Endothelial cell of umbilical vein (primary cell): Measurements from ENCODE around the gene JDP2. TPM values are rescaled to one million over a fixed set of nuclear protein-coding genes. Genes with fewer than 3 reads are reported as not detected.

Source experiments
- BruUV-seq: library from RNA; stranded (reverse); fragments of 400-500 nt; replicated peaks from 2 replicates; lab custom pipeline; 2021; lab: Mats Ljungman, UMichigan
- CTCF ChIA-PET: fragments of 300-600, 350-600 bp; sonication (Branson Sonifier 250); formaldehyde crosslinking; loops from one replicate; lab custom pipeline; 2021; ENCODE audit warnings: antibody characterized with exemption, inconsistent platforms; lab: Charles Lee
- POLR2A ChIA-PET: fragments of 300-600, 350-600 bp; sonication (Branson Sonifier 250); formaldehyde crosslinking; loops from one replicate; lab custom pipeline; 2021; ENCODE audit warnings: antibody characterized with exemption, inconsistent platforms; lab: Charles Lee
- DNase-seq: peaks from one replicate; pipeline ENCODE4 v3.0.0-alpha.2; 2011; ENCODE audit warnings: low read depth, low spot score
- FAIRE-seq: peaks from 2 replicates; lab custom pipeline; 2011; peaks lifted over from hg19 to GRCh38; lab: Jason Lieb, UNC
- H2AFZ ChIP-seq: 2 replicates; pipeline ENCODE4 v1.6.0; 2012; ENCODE audit warnings: low read depth, low read length, control low read depth, inconsistent platforms
- H3K27ac ChIP-seq: 2 replicates; pipeline ENCODE4 v1.5.1; 2011; ENCODE audit warnings: low read depth, mild to moderate bottlenecking, control low read depth, low read length, moderate library complexity; ENCODE audit not compliant: insufficient read depth
- H3K27me3 ChIP-seq, 2 experiments: 2 replicates each; pipeline versions ENCODE4 v1.6.0 to v1.6.1; 2011; ENCODE audit warnings: low read length in 2 of 2, mixed read lengths in 1 of 2; ENCODE audit not compliant: control insufficient read depth in 2 of 2, insufficient read depth in 2 of 2
- H3K36me3 ChIP-seq, 2 experiments: 2 replicates in 1 of 2; 3 replicates in 1 of 2; pipeline ENCODE4 v1.5.1; 2011; ENCODE audit warnings: low read length in 2 of 2, mild to moderate bottlenecking in 1 of 2, moderate library complexity in 1 of 2; ENCODE audit not compliant: control insufficient read depth in 2 of 2, insufficient read depth in 2 of 2; ENCODE audit errors: extremely low read depth in 1 of 2
- H3K4me1 ChIP-seq: 3 replicates; pipeline ENCODE4 v1.5.1; 2011; ENCODE audit warnings: mild to moderate bottlenecking, low read length; ENCODE audit not compliant: control insufficient read depth, insufficient read depth; ENCODE audit errors: extremely low read depth
- H3K4me2 ChIP-seq: 2 replicates; pipeline ENCODE4 v1.6.1; 2011; ENCODE audit warnings: low read length, control low read depth, mixed read lengths; ENCODE audit not compliant: insufficient read depth
- H3K4me3 ChIP-seq, 3 experiments: fragments of 200-600 bp in 1 of 3; sonication (generic), shearing (Covaris generic) in 1 of 3; replicated peaks in 1 of 3; 2 replicates each; pipeline ENCODE4 v1.5.1; 2011 to 2016; ENCODE audit warnings: control low read depth in 3 of 3, low read length in 3 of 3, mild to moderate bottlenecking in 2 of 3, inconsistent platforms in 1 of 3, low read depth in 1 of 3, moderate library complexity in 1 of 3; ENCODE audit not compliant: insufficient read depth in 1 of 3
- H3K79me2 ChIP-seq: 2 replicates; pipeline ENCODE4 v1.6.0; 2012; ENCODE audit warnings: low read length, inconsistent platforms; ENCODE audit not compliant: control insufficient read depth, insufficient read depth
- H3K9ac ChIP-seq: replicated peaks from 2 replicates; pipeline ENCODE3; 2011; ENCODE audit warnings: low read length, control low read depth; ENCODE audit not compliant: insufficient read depth; ENCODE audit errors: extremely low read depth
- H3K9me1 ChIP-seq: replicated peaks from 3 replicates; pipeline ENCODE4 v1.6.0; 2011; ENCODE audit warnings: mild to moderate bottlenecking, low read length; ENCODE audit not compliant: control insufficient read depth, insufficient read depth; ENCODE audit errors: extremely low read depth
- H3K9me3 ChIP-seq: replicated peaks from 2 replicates; pipeline ENCODE4 v1.5.1; 2012; ENCODE audit warnings: low read length, inconsistent platforms; ENCODE audit not compliant: control insufficient read depth, insufficient read depth
- H4K20me1 ChIP-seq: replicated peaks from 2 replicates; pipeline ENCODE3; 2011; ENCODE audit warnings: mild to moderate bottlenecking, low read length; ENCODE audit not compliant: control insufficient read depth, insufficient read depth; ENCODE audit errors: extremely low read depth
- CTCF ChIP-seq, 2 donors: IDR thresholded peaks; 1 replicate in 1 of 2; 2 replicates in 1 of 2; pipeline ENCODE4 v1.5.1; 2011; ENCODE audit warnings: low read length in 2 of 2, mild to moderate bottlenecking in 2 of 2, moderate library complexity in 2 of 2, control low read depth in 1 of 2, inconsistent platforms in 1 of 2, low read depth in 1 of 2; ENCODE audit not compliant: insufficient read depth in 1 of 2; ENCODE audit errors: extremely low read depth in 1 of 2
- EZH2 ChIP-seq: IDR thresholded peaks from 2 replicates; pipeline ENCODE4 v1.6.1; 2012; ENCODE audit warnings: borderline replicate concordance, low read depth, mild to moderate bottlenecking, moderate library complexity, low read length, inconsistent platforms; ENCODE audit not compliant: severe bottlenecking
- FOS ChIP-seq: IDR thresholded peaks from 2 replicates; pipeline ENCODE4 v1.6.1; 2011; ENCODE audit warnings: mild to moderate bottlenecking, low read length, moderate library complexity, borderline replicate concordance; ENCODE audit not compliant: insufficient read depth
- GATA2 ChIP-seq: IDR thresholded peaks from 2 replicates; pipeline ENCODE4 v1.7.0; 2011; ENCODE audit warnings: low read depth, mild to moderate bottlenecking, moderate library complexity, mixed read lengths, low read length; ENCODE audit not compliant: insufficient read length, insufficient read depth
- JUN ChIP-seq: IDR thresholded peaks from 2 replicates; pipeline ENCODE4 v1.6.1; 2011; ENCODE audit warnings: borderline replicate concordance, low read depth; ENCODE audit not compliant: insufficient read length, insufficient read depth
- MAX ChIP-seq: IDR thresholded peaks from 2 replicates; pipeline ENCODE4 v1.6.1; 2011; ENCODE audit not compliant: insufficient read depth, insufficient read length
- MYC ChIP-seq: IDR thresholded peaks from one replicate; pipeline ENCODE4 v1.6.1; 2011; ENCODE audit warnings: mild to moderate bottlenecking, low read depth, low read length
- POLR2A ChIP-seq: IDR thresholded peaks from 2 replicates; pipeline ENCODE4 v1.6.1; 2012; ENCODE audit warnings: low read depth, mild to moderate bottlenecking, control low read depth, low read length
- POLR2AphosphoS5 ChIP-seq: IDR thresholded peaks from 2 replicates; pipeline ENCODE4 v1.6.1; 2012; ENCODE audit warnings: low read depth, mild to moderate bottlenecking, control low read depth, low read length, moderate library complexity; ENCODE audit not compliant: insufficient read depth
- dilution Hi-C: fragments of 300-500 bp; cut with MboI; formaldehyde crosslinking; loops from one replicate; pipeline ENCODE4 v1.15.0; 2019; ENCODE audit warnings: low sequenced_read_pairs; ENCODE audit not compliant: extremely low pct_ligation_motif_present
- intact Hi-C: fragments of 100-400 bp; cut with micrococcal nuclease; formaldehyde crosslinking; loops from one replicate; pipeline ENCODE4 v1.10.0; 2022
- polyA plus RNA-seq, 4 experiments: library from polyadenylated mRNA; depleted of rRNA in 3 of 4; stranded (reverse) in 3 of 4; unstranded in 1 of 4; fragments of >200 nt; gene quantifications; 2 replicates each; pipeline versions ENCODE4 v1.2.1 to v1.2.3, GENCODE V29; 2011 to 2012; ENCODE audit warnings: missing spikeins in 1 of 4
- total RNA-seq: library from RNA; stranded (reverse); gene quantifications from 2 replicates; pipeline ENCODE4 v1.2.3, GENCODE V29; 2021

Gene JDP2
- total and polyA plus RNA-seq, 2 donors (not counting 3 experiments of a cell fraction or from before 2014, with no cell fraction given): 3.2 to 10.6 TPM

- POLR2A ChIA-PET: no interaction called here
- dilution Hi-C loops (no loop called here), intact Hi-C loops (no loop called here)
- Histone ChIP-seq H3K27me3 (no peaks in the 10 kb centered on the region), H3K4me3 (no peak overlapping the region), H3K9me3 (no peaks in the 10 kb centered on the region), H4K20me1 (no peaks in the 10 kb centered on the region), H3K79me2 (no peaks in the 10 kb centered on the region), H3K9ac (no peak overlapping the region), H3K4me1 (no peaks in the 10 kb centered on the region), H3K4me2 (no peak overlapping the region), H3K9me1 (no peaks in the 10 kb centered on the region), H3K27ac (no peak overlapping the region), H2AFZ (no peak overlapping the region), H3K36me3 (no peaks in the 10 kb centered on the region)
- CTCF ChIA-PET: interaction anchor here (1.0 to 1.9 kb wide), 4 partner anchors 10 to 185 kb away, joined by 3 to 4 read pairs (median 3); no protein-coding TSS in a partner anchor
- no TSS peak for BruUV-seq
- no peak for TF ChIP-seq MYC
- no peak for TF ChIP-seq EZH2
- TF ChIP-seq POLR2AphosphoS5: no peak
- TF ChIP-seq JUN: no peak
- no peak for TF ChIP-seq FOS
- TF ChIP-seq MAX: no peak
- TF ChIP-seq CTCF (IDR thresholded peaks at IDR 0.05; ENCODE audit: extremely low read depth in 1 of 2, insufficient read depth in 1 of 2, low read depth in 1 of 2, low read length in 2 of 2): no peak
- TF ChIP-seq GATA2: no peak
- no peak for TF ChIP-seq POLR2A
- FAIRE-seq (no peak), DNase-seq (no peak)
Measured at GRCh38 chr14:75506930-75507329, 79.1 kb downstream of the JDP2 start.
